Gastrocnemius medialis (tissue), 4 donors: Measurements from ENCODE around the gene SBSN. TPM values are rescaled to one million over a fixed set of nuclear protein-coding genes. Genes with fewer than 3 reads are reported as not detected.

Experiments used
- ATAC-seq, 2 donors: fragments of 150-250 bp; one replicate each; pipeline ENCODE4 v1.9.1; 2016
- DNase-seq, 2 donors: peaks; one replicate each; pipeline ENCODE4 v3.0.0-alpha.2; 2019
- H3K27ac ChIP-seq, 4 donors: fragments of 200-600 bp; sonication (generic); 1 replicate in 1 of 4; 2 replicates in 3 of 4; pipeline ENCODE4 v1.5.1; 2016 to 2018; ENCODE audit warnings: mild to moderate bottlenecking in 2 of 4, moderate library complexity in 1 of 4
- H3K27me3 ChIP-seq, 3 donors: fragments of 200-600 bp; sonication (generic) in 2 of 3; 1 replicate in 1 of 3; 2 replicates in 2 of 3; pipeline versions ENCODE4 v1.5.1 to v1.6.0; 2016 to 2019; ENCODE audit warnings: mild to moderate bottlenecking in 1 of 3, moderate library complexity in 1 of 3
- H3K36me3 ChIP-seq, 2 donors: fragments of 200-600 bp; sonication (generic) in 1 of 2; one replicate each; pipeline ENCODE4 v1.5.1; 2017 to 2018
- H3K4me1 ChIP-seq, 2 donors: fragments of 200-600 bp; sonication (generic) in 1 of 2; one replicate each; pipeline ENCODE4 v1.5.1; 2016 to 2017; ENCODE audit warnings: mild to moderate bottlenecking in 2 of 2
- H3K4me3 ChIP-seq, 4 donors: fragments of 200-600 bp; sonication (generic) in 3 of 4; 1 replicate in 1 of 4; 2 replicates in 3 of 4; pipeline ENCODE4 v1.5.1; 2016 to 2019; ENCODE audit warnings: mild to moderate bottlenecking in 2 of 4
- H3K9me3 ChIP-seq, 3 donors: fragments of 200-600 bp; sonication (generic) in 2 of 3; 1 replicate in 1 of 3; 2 replicates in 2 of 3; pipeline ENCODE4 v1.5.1; 2016 to 2019
- POLR2A ChIP-seq, 2 donors: fragments of 450-650 bp; IDR thresholded peaks; one replicate each; pipeline ENCODE4 v1.6.1; 2017; ENCODE audit warnings: antibody characterized with exemption in 2 of 2, mild to moderate bottlenecking in 2 of 2, moderate library complexity in 2 of 2
- in situ Hi-C, 4 donors: fragments of 200-750 bp; cut with MboI; loops; one replicate each; pipeline versions ENCODE4 v1.15.0 to v1.8.0; 2017; ENCODE audit warnings: low sequenced_read_pairs in 4 of 4
- intact Hi-C: fragments of 100-400 bp; cut with DNase I; formaldehyde crosslinking; loops from one replicate; pipeline ENCODE4 v1.15.1; 2023; ENCODE audit warnings: low total_unique reads
- total RNA-seq, 4 donors: library from RNA; depleted of rRNA; stranded (reverse); fragments of >200 nt; gene quantifications; one replicate each; pipeline versions ENCODE4 v1.1.0 to v1.2.3, GENCODE V29; 2016
- TF ChIP-seq, protein P1 (sequence below), 5 experiments: fragments of 450-650 bp in 3 of 5; fragments of 200-600 bp in 2 of 5; sonication (generic) in 2 of 5; IDR thresholded peaks in 4 of 5; conservative IDR thresholded peaks in 1 of 5; 1 replicate in 4 of 5; 2 replicates in 1 of 5; pipeline ENCODE4 v1.5.1; 2016 to 2019; ENCODE audit warnings: antibody characterized with exemption in 5 of 5, mild to moderate bottlenecking in 3 of 5, moderate library complexity in 3 of 5

The SBSN gene
- total RNA-seq, 4 donors from 2014 or later: not detected

- ATAC-seq (no peak), DNase-seq (no peak)
- no peak overlapping the region for H3K4me3 ChIP-seq
- H3K36me3 ChIP-seq: no peaks in the 10 kb centered on the region
- in situ Hi-C loops (no loop called here), intact Hi-C loops (no loop called here)
- no peaks in the 10 kb centered on the region for H3K9me3 ChIP-seq
- H3K27ac ChIP-seq: no peak overlapping the region
- H3K27me3 ChIP-seq: peaks cover 6 to 9% (median 7%) of the 10 kb centered on the region in 3 donors
- TF ChIP-seq POLR2A (IDR thresholded peaks at IDR 0.05): no peak
- TF ChIP-seq, protein P1, sequence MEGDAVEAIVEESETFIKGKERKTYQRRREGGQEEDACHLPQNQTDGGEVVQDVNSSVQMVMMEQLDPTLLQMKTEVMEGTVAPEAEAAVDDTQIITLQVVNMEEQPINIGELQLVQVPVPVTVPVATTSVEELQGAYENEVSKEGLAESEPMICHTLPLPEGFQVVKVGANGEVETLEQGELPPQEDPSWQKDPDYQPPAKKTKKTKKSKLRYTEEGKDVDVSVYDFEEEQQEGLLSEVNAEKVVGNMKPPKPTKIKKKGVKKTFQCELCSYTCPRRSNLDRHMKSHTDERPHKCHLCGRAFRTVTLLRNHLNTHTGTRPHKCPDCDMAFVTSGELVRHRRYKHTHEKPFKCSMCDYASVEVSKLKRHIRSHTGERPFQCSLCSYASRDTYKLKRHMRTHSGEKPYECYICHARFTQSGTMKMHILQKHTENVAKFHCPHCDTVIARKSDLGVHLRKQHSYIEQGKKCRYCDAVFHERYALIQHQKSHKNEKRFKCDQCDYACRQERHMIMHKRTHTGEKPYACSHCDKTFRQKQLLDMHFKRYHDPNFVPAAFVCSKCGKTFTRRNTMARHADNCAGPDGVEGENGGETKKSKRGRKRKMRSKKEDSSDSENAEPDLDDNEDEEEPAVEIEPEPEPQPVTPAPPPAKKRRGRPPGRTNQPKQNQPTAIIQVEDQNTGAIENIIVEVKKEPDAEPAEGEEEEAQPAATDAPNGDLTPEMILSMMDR (IDR thresholded peaks at IDR 0.05 in 4 of 5, conservative IDR thresholded peaks at IDR 0.05 in 1 of 5): no peak
- H3K4me1 ChIP-seq: no peaks in the 10 kb centered on the region
These were observed 6.9 kb downstream of the SBSN start for GRCh38 chr19:35521124-35521743.

GRCh38 chr19:35519291-35519690 lies 8.8 kb downstream of the SBSN start:
- no peaks in the 10 kb centered on the region for H3K4me1 ChIP-seq
- H3K27ac ChIP-seq: no peak overlapping the region
- ATAC-seq (no peak), DNase-seq (no peak)
- peaks cover under 1 to 6% (median 4%) of the 10 kb centered on the region in 3 donors for H3K27me3 ChIP-seq
- TF ChIP-seq POLR2A (IDR thresholded peaks at IDR 0.05): no peak
- TF ChIP-seq, protein P1 (IDR thresholded peaks at IDR 0.05 in 4 of 5, conservative IDR thresholded peaks at IDR 0.05 in 1 of 5): no peak
- no peak overlapping the region for H3K4me3 ChIP-seq
- intact Hi-C loops: no loop called here
- in situ Hi-C loops: no loop called here
- no peaks in the 10 kb centered on the region for H3K9me3 ChIP-seq
- no peaks in the 10 kb centered on the region for H3K36me3 ChIP-seq

DNA sequence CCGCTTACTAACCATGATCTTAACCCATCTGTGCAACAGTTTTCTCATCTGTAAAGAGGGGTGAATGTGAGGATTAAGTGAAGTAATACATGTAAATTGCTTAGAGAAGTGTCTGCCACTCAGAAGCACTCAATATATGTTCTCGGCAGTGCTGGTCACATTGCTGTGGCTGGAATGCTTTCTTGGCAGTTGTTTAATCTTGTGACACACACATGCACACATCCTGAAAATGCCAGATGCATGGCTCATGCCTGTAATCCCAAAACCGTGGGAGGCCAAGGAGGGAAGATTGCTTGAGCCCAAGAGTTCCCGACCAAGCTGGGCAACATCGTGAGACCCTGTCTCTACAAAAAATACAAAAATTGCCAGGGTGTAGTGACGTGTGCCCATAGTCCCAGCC lies 9.8 kb downstream of the SBSN start:
- H3K9me3 ChIP-seq: no peaks in the 10 kb centered on the region
- ATAC-seq (no peak), DNase-seq (no peak)
- in situ Hi-C loops: no loop called here
- no peak overlapping the region for H3K27ac ChIP-seq
- TF ChIP-seq POLR2A (IDR thresholded peaks at IDR 0.05): no peak
- TF ChIP-seq, protein P1 (IDR thresholded peaks at IDR 0.05 in 4 of 5, conservative IDR thresholded peaks at IDR 0.05 in 1 of 5): no peak
- no peaks in the 10 kb centered on the region for H3K4me1 ChIP-seq
- H3K27me3 ChIP-seq: peaks cover 7 to 10% (median 9%) of the 10 kb centered on the region in 3 donors
- H3K4me3 ChIP-seq: no peak overlapping the region
- no peaks in the 10 kb centered on the region for H3K36me3 ChIP-seq
- intact Hi-C loops: no loop called here

DNA sequence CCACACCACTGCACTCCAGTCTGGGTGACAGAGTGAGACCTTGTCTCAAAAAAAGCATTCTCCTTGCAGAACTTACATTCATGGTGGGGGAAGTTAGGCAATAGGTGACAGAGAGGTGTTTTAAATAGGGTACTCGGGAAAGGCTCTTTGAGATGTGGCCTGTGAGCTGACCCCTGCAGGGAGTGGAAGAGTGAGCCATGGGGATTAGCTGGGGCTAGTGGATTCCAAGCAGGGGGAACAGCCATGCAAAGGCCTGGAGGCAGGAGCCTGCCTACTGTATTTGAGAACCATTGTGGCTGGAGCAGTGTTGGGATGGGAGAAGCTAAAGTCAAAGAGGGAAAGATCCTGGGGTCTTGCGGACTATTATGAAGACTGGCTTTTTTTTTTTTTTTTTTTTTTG lies 10.8 kb downstream of the SBSN start:
- DNase-seq: no peak
- intact Hi-C loops (no loop called here), in situ Hi-C loops (no loop called here)
- no peak for TF ChIP-seq POLR2A (IDR thresholded peaks at IDR 0.05)
- TF ChIP-seq, protein P1 (IDR thresholded peaks at IDR 0.05 in 4 of 5, conservative IDR thresholded peaks at IDR 0.05 in 1 of 5): no peak
- Histone ChIP-seq H3K27me3 (peaks cover 7 to 10% (median 10%) of the 10 kb centered on the region in 3 donors), H3K4me3 (no peak overlapping the region), H3K27ac (no peak overlapping the region), H3K4me1 (no peaks in the 10 kb centered on the region), H3K36me3 (no peaks in the 10 kb centered on the region), H3K9me3 (no peaks in the 10 kb centered on the region)
- no peak for ATAC-seq

DNA sequence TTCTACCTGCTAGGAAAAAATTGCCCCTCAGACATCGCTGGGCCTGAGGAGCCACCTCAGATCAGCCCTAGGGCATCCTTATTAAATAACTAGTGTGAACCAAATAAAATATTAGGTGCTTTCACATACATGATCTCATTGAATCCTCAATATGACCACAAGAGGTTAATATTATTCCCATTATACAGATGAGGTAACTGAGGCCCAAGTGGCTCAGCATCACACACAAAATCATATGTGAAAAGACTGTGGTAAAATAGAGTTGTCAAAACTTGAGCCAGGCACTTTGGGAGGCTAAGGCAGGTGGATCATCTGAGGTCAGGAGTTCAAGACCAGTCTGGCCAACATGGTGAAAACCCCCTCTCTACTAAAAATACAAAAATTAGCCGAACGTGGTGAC lies 11.8 kb downstream of the SBSN start:
- Histone ChIP-seq H3K4me3 (no peak overlapping the region), H3K36me3 (no peaks in the 10 kb centered on the region), H3K27me3 (peaks cover 7 to 18% (median 14%) of the 10 kb centered on the region in 3 donors), H3K9me3 (no peaks in the 10 kb centered on the region), H3K4me1 (no peaks in the 10 kb centered on the region), H3K27ac (no peak overlapping the region)
- intact Hi-C loops: no loop called here
- no peak for DNase-seq
- no peak for ATAC-seq
- TF ChIP-seq, protein P1 (IDR thresholded peaks at IDR 0.05 in 4 of 5, conservative IDR thresholded peaks at IDR 0.05 in 1 of 5): no peak
- no peak for TF ChIP-seq POLR2A (IDR thresholded peaks at IDR 0.05)
- in situ Hi-C loops: no loop called here
